ENCODE results near the gene LCE3A. TPM values are rescaled to one million over a fixed set of nuclear protein-coding genes. Genes with fewer than 3 reads are reported as not detected.
"Not testable (repeated sequence)": the region's sequence is repeated elsewhere in the genome, so short reads cannot be mapped to it uniquely, and the experiment has no call there.

LCE3A gene
- total RNA-seq, 1 donor from 2014 or later, result not detected

- no peaks in the 10 kb centered on the region for H3K36me3 ChIP-seq
- no peaks in the 10 kb centered on the region for H3K4me1 ChIP-seq
- H3K4me3 ChIP-seq, result no peak overlapping the region
- ATAC-seq (no peak), DNase-seq (no peak)
- no peak for TF ChIP-seq CTCF (IDR thresholded peaks at IDR 0.05)
- no peaks in the 10 kb centered on the region for H3K9me3 ChIP-seq
- no peaks in the 10 kb centered on the region for H3K27me3 ChIP-seq
- intact Hi-C loops (cut with DNase I), result no loop called here
- H3K27ac ChIP-seq, result no peak overlapping the region
Observed at GRCh38 chr1:152596986-152597385, 25.9 kb downstream of the LCE3A start.

- H3K27ac ChIP-seq, result no peak overlapping the region
- ATAC-seq (no peak), DNase-seq (no peak)
- no peak for TF ChIP-seq CTCF (IDR thresholded peaks at IDR 0.05)
- no peaks in the 10 kb centered on the region for H3K27me3 ChIP-seq
- H3K36me3 ChIP-seq, result no peaks in the 10 kb centered on the region
- no peaks in the 10 kb centered on the region for H3K4me1 ChIP-seq
- H3K4me3 ChIP-seq, result no peak overlapping the region
- no peaks in the 10 kb centered on the region for H3K9me3 ChIP-seq
- intact Hi-C loops (cut with DNase I), result no loop called here
Observed at GRCh38 chr1:152585586-152585985, 37.3 kb downstream of the LCE3A start.

GRCh38 chr1:152582647-152583046 is 40.3 kb downstream of the LCE3A start:
- no peak for TF ChIP-seq CTCF (IDR thresholded peaks at IDR 0.05)
- H3K36me3 ChIP-seq, result no peaks in the 10 kb centered on the region

GRCh38 chr1:152580433-152580832 is 42.5 kb downstream of the LCE3A start, which contains the start of gene LCE3D:
Gene LCE3D (minus strand): TSS chr1:152580516. CDS start chr1:152579936, 580 bp downstream.
- no peaks in the 10 kb centered on the region for H3K27me3 ChIP-seq
- TF ChIP-seq CTCF (IDR thresholded peaks at IDR 0.05), result no peak
- DNase-seq (no peak), ATAC-seq (peak; percentile 19)
- intact Hi-C loops (cut with DNase I), result no loop called here
- H3K4me1 ChIP-seq, result no peaks in the 10 kb centered on the region
- no peaks in the 10 kb centered on the region for H3K9me3 ChIP-seq
- H3K27ac ChIP-seq, result no peak within 1 kb of the TSS
- no peaks in the 10 kb centered on the region for H3K36me3 ChIP-seq
- H3K4me3 ChIP-seq, result no peak within 1 kb of the TSS

More at GRCh38 chr1:152582647-152583046, 40.3 kb downstream of the LCE3A start:
- no peak overlapping the region for H3K27ac ChIP-seq
- no peaks in the 10 kb centered on the region for H3K9me3 ChIP-seq
- H3K4me1 ChIP-seq, result no peaks in the 10 kb centered on the region
- no peaks in the 10 kb centered on the region for H3K27me3 ChIP-seq
- no peak overlapping the region for H3K4me3 ChIP-seq
- ATAC-seq (no peak), DNase-seq (no peak)
- intact Hi-C loops (cut with DNase I), result no loop called here

- H3K36me3 ChIP-seq; DNase-seq; ATAC-seq; H3K4me3 ChIP-seq; H3K27ac ChIP-seq; H3K27me3 ChIP-seq; intact Hi-C loops (cut with DNase I); H3K9me3 ChIP-seq; H3K4me1 ChIP-seq: not testable (repeated sequence)
Observed at GRCh38 chr1:152579526-152579925, 43.4 kb downstream of the LCE3A start.

GRCh38 chr1:152577168-152577567 is 45.7 kb downstream of the LCE3A start:
- ATAC-seq (no peak), DNase-seq (no peak)
- Histone ChIP-seq H3K9me3 (no peaks in the 10 kb centered on the region), H3K36me3 (no peaks in the 10 kb centered on the region), H3K4me3 (no peak overlapping the region), H3K27me3 (no peaks in the 10 kb centered on the region), H3K27ac (no peak overlapping the region), H3K4me1 (no peaks in the 10 kb centered on the region)
- intact Hi-C loops (cut with DNase I), result no loop called here
- no peak for TF ChIP-seq CTCF (IDR thresholded peaks at IDR 0.05)

Other genes with a start within 250 kb of the LCE3A start
- gene CRNN, start 208.8 kb downstream of the LCE3A start, total RNA-seq, result not detected
- gene LCE5A, start 112.3 kb downstream of the LCE3A start, total RNA-seq, result not detected
- not detected for gene CRCT1, start 108.6 kb downstream of the LCE3A start, total RNA-seq
- not detected for gene LCE3E, start 56.3 kb downstream of the LCE3A start, total RNA-seq
- not detected for gene LCE3D, start 42.6 kb downstream of the LCE3A start, total RNA-seq
- gene LCE3C, start 22.9 kb downstream of the LCE3A start, total RNA-seq, result not detected
- not detected for gene LCE3B, start 9.3 kb downstream of the LCE3A start, total RNA-seq
- gene LCE2D, start 40.3 kb upstream of the LCE3A start, total RNA-seq, result not detected
- not detected for gene LCE2C, start 52.2 kb upstream of the LCE3A start, total RNA-seq
- not detected for gene LCE2B, start 63.0 kb upstream of the LCE3A start, total RNA-seq
- not detected for gene LCE2A, start 75.2 kb upstream of the LCE3A start, total RNA-seq
- gene LCE4A, start 85.1 kb upstream of the LCE3A start, total RNA-seq, result not detected
- gene KPRP, start 134.9 kb upstream of the LCE3A start, total RNA-seq, result not detected
- gene LCE1F, start 152.0 kb upstream of the LCE3A start, total RNA-seq, result not detected
- not detected for gene LCE1E, start 163.2 kb upstream of the LCE3A start, total RNA-seq
- not detected for gene LCE1D, start 173.6 kb upstream of the LCE3A start, total RNA-seq
- gene LCE1C, start 183.5 kb upstream of the LCE3A start, total RNA-seq, result not detected
- gene LCE1B, start 188.9 kb upstream of the LCE3A start, total RNA-seq, result not detected
- gene LCE1A, start 204.4 kb upstream of the LCE3A start, total RNA-seq, result not detected
- not detected for gene LCE6A, start 219.8 kb upstream of the LCE3A start, total RNA-seq
- not detected for gene LCE7A, start 236.9 kb upstream of the LCE3A start, total RNA-seq

Measured in upper lobe of right lung (tissue), 1 donor.